Cerebellar nuclear complex (tissue), 1 donor: Measurements from ENCODE around the gene MIA3.
"Not testable (repeated sequence)": the region's sequence is repeated elsewhere in the genome, so short reads cannot be mapped to it uniquely, and the experiment has no call there.

Source experiments
- DNase-seq, 2 experiments: peaks; one replicate each; lab custom pipeline; 2025; lab: John Stamatoyannopoulos, UW

MIA3 gene

DNA sequence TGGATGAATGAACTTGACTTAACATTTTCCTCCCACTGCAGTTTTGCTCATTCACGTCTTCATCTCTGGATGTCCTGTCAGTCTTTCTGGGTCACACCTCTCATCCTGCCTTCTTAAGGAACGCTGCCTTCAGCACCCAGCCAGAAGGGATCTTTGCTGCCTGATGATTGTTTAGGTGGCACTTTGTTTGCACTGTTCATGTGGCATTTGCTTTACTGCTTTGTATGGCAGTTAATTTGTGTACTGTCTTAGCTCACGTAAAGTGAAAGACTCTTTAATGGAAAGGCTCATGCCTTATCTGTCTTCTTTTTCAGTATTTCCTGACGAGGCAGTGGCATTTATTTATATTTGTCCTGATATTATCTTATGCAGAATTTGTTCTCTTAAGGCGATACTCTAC is 4.9 kb downstream of the MIA3 start:
- DNase-seq: no peak

DNA sequence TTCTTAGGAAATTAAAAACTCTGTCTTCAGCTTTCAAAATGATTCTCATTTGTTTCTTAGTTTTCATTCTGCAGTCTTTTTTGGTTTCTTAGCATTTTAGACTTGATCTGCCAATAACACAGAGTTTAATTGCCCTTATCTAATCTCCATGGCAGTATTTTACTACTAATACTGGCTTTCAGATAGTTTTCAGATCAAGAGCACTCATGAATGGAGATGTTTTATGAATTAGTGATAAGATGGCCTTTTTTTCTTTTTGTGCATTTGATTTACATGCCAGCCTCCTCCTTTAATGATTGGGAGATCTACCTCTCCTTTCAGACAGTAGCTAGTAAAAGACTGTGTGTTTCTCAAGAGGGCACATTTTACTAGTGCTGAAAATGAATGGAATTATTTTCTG is 5.6 kb downstream of the MIA3 start:
- DNase-seq: no peak

DNA sequence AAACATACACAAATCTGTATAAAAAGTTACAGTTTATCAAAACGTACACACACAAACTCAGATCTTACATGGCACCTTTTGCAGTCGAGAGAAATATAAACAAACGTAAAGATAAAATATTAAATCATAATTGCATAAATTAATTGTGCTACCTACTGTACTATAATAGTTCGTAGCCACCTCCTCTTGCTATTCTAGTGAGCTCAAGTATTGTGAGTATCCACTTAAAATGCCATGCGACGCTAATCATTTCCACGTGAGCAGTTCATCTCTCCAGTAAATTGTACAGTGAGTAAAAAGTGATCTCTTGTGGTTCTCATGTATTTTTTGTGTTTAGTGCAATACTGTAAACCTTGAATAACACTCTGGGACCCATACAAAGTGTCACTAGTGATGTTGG is 6.3 kb downstream of the MIA3 start:
- DNase-seq: no peak

DNA sequence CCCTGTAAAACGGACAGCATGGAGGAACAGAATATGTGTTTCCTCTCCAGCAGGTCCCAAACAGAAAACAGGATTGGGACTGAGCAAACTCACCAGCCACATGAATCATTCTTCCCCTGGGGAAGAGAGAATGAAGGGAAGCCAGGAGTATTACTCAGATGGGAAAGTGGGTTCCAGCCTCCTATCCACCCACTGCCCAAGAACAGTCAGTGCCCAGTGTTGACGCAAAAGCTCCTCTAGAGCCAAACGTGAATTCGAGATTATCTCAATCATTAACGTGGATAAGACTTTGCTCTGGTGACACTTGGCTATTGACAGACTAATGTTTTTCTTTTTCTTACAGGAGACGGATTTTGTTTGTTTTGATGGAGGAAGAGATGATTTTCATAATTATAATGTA is 9.3 kb downstream of the MIA3 start:
- no peak for DNase-seq

DNA sequence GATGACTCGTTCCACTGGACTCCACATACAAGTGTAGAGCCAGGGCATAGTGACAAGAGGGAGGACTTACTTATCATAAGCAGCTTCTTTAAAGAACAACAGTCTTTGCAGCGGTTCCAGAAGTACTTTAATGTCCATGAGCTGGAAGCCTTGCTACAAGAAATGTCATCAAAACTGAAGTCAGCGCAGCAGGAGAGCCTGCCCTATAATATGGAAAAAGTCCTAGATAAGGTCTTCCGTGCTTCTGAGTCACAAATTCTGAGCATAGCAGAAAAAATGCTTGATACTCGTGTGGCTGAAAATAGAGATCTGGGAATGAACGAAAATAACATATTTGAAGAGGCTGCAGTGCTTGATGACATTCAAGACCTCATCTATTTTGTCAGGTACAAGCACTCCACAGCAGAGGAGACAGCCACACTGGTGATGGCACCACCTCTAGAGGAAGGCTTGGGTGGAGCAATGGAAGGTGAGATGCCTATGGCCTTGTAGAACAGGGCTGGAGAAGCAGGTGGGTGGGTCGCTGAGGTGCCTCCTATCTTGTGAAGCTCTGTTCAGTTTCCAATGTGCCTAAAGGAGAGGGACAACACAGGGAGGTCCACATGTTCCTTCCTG is 12.1 kb downstream of the MIA3 start:
- no peak for DNase-seq

DNA sequence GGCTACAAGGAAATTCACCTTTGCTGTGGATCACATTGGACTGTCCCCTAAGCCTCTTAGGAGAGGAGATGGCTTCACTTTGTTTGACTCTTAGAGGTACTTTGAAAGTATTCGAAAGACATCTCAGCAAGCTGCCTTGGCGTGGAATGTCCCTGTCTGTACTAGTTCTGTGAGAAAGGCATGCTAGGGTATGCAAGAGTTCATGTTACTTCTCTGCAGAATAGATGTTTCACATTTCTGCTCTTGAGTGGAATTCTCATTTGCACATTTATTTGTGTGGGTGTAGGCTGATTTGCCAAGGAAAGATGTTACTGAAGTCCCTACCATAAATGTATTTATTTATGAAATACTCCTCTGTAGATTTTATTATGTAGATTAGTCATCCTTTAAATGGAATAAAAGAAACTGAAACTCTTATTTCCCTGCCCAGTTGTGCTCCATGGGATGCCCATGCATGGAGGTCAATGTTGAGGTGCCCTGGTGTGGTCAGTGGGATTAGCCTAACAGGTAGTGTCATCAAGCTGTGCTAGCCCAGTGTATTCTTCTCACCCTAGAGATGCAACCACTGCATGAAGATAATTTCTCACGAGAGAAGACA is 13.8 kb downstream of the MIA3 start:
- DNase-seq: no peak

DNA sequence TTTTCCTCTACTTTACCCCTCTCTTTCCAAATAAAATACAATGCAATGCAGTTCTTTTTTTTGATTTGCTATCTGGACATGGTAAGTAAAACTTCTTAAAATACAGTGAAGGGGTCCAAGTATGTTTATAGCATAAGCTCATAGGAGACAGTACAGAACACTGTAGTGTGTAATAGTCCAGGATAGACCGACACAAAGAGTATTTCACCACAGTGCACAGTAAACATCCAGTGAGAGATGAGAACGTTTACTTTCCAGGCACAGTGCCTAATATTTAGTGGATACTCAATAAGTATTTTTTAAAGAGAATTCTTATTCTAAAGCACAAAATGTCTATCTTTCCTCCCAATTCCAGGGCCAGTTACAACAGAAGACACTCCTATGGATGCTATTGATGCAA is 14.9 kb downstream of the MIA3 start:
- no peak for DNase-seq

DNA sequence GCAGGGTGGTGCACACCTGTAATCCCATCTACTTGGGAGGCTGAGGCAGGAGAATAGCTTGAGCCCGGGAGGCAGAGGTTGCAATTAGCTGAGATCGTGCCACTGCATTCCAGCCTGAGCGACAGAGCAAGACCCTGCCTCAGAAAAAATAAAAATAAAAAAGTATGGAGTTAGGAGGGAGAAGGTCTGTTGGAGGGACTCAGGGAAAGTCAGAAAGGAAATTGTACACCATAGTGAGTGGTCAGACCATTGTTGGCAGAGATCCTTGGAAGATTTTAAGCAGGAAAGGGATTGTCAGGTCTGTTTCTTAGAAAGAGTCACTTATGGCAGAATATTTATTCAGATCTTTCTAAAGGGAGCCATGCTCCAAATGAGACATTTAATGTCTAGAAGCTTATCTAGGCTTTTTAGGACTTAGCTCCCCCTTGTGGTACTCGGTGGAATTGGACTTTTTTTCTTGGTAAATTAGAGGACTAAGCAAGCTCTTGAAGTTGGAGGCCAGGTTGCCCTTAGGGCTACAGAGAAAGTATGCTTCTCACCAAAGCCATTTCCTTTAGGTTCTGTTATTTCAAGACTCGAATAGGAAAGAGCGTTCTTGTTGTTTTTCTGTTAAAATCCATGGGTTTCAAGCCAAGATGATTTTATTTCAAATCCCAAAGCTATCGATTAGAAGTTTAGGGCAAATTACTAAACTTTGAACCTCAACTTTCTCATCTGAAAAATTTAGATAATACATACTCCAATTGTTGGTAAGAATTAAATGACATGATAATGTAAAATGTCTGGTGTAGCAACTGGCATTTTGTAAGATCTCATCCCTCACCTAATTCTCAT is 16.5 kb downstream of the MIA3 start:
- peak in 1 of 2 experiments; percentile 6 for DNase-seq

DNA sequence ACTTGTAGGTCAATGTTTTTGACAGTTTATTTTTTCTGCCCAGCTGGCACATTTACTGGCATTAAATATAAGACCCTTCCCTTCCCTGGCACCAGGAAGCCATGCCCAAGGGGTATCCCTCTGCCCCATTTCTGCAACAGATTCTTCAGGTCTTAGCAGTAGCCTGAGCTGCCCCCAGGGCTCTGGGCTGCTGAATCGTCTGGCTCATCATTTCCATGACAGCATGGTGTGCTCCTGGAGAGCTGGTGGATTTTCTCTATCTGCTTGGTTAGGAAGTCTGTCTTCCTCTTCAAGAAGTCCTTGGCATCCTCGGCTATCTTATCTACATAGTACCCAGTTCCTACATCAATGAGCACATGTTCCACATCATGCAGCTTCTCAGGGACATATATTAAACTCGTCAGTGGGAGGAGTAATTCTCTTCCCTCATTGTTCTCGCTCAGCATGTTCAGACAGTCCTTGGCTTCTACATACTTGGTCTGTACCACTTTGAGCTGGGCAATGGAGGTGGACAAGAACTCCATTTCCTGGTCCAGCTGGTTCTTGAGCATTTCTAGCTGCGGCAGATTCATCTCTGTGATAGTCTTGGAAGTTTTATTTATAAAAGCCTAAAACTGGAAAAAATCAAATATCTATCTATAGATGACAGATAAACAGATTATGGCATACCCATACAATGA is 23.5 kb downstream of the MIA3 start:
- DNase-seq: no peak

DNA sequence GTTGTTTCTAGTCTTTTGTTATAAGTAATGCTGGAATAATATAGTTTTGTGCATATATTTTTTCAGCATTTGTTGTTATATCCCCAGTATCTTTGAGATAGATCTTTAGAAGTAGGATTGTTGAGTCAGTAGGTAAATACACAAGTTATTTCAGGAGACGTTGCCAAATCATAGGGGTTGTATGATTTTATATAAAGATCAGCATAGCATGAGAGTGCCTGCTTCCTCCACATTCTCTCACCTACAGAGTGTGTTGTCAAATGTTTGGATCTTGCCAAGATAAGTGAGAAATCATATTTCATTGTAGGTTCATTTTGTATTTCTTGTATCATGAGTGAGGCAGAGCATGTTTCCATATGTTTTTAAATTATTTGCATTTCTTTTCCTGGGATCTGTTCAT is 24.6 kb downstream of the MIA3 start:
- no peak for DNase-seq

DNA sequence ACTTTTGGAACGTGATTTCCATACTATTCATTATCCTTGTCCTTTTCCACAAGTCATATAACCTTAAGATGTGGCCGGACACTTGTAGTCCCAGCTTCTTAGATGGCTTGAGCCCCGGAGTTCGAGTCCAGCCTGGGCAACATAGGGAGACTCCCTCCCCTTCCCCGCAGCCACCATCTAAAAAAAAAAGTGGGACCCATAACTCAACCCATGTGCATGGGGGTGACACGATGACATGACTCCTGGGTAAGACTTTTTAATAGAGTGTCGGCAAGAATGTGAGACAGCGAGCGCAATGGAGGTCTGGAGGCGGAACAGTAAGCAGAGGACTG is 25.7 kb downstream of the MIA3 start:
- no peak for DNase-seq

DNA sequence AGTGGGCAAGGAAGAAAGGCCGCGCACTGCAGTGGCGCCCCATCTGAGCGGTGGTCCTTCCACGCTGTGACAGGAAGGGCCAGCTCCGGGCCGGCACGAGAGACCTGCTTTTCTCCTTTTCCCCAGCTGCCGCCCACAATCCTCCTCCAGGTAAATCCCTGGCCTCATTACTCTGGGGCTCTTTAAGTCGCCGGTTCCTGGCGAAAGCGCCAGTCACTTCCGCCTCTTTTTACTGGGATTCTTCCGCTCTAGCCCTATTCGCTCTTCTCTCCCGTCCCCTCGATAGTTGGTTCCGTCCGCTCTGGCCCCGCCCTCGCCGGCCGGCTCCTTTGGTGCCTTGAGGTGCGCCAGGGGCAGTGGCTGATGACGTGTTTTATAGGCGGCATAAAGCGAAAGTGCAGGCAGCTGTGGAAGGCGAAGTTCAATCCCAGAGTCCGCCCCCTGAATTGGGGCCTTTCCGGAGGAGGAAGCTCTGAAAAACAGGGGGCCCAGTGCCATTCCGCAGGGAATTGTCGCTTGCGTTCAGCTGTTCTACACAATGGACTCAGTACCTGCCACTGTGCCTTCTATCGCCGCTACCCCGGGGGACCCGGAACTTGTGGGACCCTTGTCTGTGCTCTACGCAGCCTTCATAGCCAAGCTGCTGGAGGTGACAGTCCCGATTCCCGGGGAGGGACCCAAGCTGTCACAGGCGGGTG is 26.2 kb downstream of the MIA3 start:
- DNase-seq: peak; percentile 37 to 92

DNA sequence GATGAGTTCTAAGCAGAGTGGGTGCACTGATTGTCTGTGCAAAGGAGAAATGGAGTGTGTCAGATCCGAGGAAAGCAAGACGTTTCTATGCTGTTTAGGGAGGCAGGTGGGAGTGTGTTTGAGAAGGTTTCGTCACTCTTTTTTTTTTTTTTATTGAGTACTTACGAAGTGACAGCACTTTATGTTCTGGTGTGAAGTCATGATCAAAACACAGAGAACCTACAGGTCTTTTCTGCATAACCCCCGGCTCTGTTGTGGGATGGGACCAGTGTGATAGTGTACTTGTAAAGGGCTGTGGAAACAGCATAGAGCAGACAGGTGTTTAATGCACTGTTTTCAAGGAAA is 26.7 kb downstream of the MIA3 start:
- no peak for DNase-seq

DNA sequence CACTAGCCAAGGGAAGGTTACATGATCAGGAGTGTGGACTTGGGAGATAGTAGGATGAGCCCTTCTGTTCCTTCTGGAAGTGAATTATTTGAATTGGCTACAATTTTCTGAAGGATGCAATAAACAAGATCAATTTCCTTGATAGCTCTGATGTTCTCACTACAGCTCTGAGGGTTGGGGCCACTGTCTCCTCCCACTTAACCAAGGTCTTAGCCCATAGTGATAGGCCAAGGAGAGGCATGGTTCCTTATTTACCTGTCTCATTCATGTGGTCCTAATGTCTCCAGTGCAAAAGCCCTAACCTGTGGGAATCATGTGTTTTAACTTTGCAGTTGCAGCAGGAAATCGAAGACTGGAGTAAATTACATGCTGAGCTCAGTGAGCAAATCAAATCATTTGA is 34.8 kb downstream of the MIA3 start:
- DNase-seq: no peak

DNA sequence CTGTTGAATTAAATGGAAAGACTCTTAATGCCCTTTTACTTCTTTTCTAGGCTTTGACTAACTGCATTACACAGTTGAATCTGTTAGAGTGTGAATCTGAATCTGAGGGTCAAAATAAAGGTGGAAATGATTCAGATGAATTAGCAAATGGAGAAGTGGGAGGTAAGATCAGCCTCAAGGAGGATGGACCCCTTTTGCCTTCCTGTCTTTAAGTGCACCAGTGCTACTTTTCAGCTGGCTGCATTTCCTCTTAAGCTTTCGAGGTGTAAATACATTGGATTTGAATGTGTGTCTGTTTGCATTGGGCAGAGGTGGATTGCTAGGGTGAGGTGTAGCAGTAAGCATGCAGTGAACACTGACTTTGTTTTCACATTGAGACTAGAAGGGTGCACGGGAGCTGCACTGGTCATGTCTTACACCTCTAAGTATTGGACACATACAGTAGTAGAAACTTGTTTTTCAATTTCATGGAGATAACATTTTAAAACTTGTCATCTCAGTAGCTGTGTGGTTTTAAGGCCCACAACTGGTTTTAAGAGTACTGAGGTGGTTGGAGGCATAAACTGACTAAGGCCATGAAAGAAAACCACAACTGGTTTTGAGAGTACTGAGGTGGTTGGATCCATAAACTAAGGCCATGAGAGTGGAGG is 35.4 kb downstream of the MIA3 start:
- DNase-seq: no peak

DNA sequence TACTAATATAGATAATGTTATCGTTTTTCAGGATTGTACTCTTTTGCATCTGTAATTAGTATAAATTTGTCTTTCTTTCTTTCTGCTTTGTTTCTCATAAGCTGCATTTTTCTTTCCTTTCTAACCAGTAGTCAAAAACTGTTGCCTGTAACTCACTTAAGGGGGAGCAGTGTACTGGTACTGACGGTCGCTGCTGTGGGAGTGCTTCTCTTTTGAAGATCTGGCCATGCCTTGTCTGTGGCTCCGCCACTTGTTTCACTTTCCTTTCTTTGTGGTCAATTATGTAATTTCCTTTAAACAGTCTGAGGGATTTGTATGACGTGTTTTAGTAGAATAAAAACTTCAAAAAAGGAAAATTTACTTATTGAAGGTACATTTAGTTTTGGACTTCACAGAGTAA is 37.0 kb downstream of the MIA3 start:
- DNase-seq: no peak

DNA sequence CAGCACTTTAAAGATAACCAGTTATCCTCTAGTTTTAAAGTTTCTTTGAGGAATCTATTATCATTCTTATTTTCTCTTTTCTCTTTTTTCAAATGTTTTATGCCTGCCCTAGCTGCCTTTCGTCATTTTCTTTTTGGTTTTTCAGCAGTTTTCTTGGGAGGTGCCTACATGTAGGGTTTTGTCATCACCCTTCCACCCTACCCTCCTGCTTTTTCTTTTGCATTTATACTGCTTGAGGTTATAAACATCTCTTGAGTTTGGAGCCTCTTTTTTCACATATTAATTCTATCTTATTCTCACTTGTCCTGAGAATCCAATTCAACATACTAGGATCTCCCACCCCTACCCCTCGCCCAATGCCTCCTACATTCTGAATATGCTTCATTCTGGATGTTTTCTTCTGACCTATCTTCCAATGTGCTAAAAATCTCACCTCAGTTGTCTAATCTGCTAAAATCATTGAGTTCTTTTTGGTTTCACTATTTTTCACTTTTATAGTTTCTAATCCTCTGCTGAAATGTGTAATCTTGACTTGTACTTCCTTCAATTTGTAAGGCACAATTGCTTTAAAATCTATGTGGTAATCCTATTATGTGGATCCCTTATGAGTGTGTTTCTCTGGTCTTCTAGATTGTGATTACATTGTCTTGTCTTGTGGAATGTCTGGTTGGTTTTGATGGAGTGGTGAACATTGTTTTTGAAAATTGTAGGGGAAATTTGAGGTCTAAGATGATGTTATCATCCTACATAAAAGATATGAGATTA is 38.7 kb downstream of the MIA3 start:
- DNase-seq: no peak

DNA sequence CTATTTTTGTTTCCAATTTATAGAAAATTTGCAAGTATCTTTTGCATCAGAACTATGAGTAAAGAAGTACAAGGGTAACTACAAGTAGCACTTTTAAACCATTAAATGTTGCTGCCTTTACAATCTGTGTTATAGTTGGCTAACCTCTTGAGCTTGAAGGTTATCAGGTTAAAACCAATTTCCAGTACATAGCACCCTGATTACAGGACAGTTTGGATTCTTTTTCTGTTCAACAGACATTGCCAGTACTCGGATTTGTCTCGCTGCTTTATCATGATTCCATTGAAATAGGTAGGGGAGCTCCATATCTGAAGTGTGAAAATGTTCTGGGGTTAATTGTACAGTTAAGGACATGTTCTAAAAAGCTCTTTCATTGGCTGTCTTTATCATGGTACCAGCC is 40.0 kb downstream of the MIA3 start:
- no peak for DNase-seq

DNA sequence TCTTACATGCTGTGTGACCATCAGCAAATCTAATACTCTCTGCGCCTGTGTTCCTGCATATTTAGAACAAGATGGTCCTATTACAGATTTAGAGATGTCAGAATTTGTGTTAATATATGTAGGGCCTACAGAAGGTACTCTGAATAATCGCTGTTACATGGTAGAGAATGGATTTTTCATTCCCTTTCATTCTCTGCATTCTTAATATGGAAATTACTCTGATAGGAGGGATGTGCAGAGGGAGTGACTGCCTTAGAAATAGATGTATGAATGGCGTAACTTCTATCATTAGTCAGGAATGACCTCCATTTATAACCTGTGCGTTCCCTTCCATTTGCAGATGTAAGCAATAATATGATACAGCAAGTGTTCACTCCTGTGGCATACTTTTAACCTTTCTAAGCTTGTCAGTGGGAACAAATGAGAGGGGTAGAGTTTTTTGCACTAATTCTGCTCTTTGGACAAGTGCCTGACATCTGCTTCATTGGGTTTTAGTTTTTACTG is 45.6 kb downstream of the MIA3 start:
- DNase-seq: no peak

DNA sequence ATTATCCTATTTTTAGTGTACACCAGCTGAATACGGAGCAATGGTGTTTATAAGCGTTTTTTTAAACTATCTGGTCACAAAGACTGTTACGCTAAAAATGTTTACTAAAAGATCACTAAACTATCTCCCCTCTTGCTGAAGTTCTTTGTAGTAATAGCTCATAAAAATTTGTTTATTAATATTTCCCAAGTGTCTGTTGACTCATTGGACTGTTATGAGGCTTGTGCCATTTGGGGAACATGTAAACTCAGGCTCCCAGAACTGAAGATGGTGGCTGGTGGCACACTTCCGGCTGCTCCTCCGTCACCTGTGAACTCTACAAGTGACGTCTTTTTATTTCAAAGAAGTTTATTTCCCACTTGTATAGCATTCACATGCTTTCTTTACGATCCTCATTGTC is 48.1 kb downstream of the MIA3 start:
- DNase-seq: no peak

DNA sequence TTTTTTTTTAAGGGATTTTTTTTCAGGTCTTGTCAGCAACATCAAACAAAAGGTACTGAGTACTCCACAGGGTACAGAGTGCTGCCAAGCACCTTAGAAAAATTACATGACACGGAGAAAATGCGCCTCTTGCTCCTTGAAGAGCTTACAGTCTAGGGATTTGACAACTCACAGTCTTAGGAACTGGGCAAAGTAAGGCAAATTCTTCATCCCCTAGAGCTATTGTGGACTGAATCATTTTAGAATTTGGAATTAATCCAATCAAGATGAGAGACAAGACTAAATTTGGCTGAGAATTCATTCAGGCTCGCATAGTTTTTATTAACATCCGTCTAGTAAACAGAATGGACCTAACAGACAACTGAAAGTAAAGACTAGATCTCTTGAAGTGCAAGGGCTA is 50.3 kb downstream of the MIA3 start:
- not testable (repeated sequence) for DNase-seq
